Measurements from ENCODE around the gene YJU2.
A peak's percentile ranks its signal among the peaks of the same experiment; 100 is the strongest.
"Not testable (repeated sequence)": the region's sequence is repeated elsewhere in the genome, so short reads cannot be mapped to it uniquely, and the experiment has no call there.

Gene YJU2

GRCh38 chr19:4229179-4229931 lies 17.5 kb upstream of the YJU2 start, which contains the start of gene EBI3:
Gene EBI3, plus strand, starts transcription at chr19:4229523. Its CDS starts 28 bp downstream, at chr19:4229551.
- peak; percentile 62 to 70 for DNase-seq

GRCh38 chr19:4230237-4230636 lies 16.6 kb upstream of the YJU2 start:
- not testable (repeated sequence) for DNase-seq

- not testable (repeated sequence) for DNase-seq
Measured at GRCh38 chr19:4231521-4231920, 15.4 kb upstream of the YJU2 start.

GRCh38 chr19:4232139-4232538 lies 14.7 kb upstream of the YJU2 start:
- DNase-seq = not testable (repeated sequence)

- DNase-seq = no peak
Measured at GRCh38 chr19:4232614-4233281, 14.1 kb upstream of the YJU2 start.

GRCh38 chr19:4233282-4233853 lies 13.5 kb upstream of the YJU2 start:
- peak; percentile 80 to 87 for DNase-seq

- no peak for DNase-seq
Measured at GRCh38 chr19:4234142-4234861, 12.6 kb upstream of the YJU2 start.

- no peak for DNase-seq
Measured at GRCh38 chr19:4234862-4235201, 12.0 kb upstream of the YJU2 start.

- DNase-seq = not testable (repeated sequence)
Measured at GRCh38 chr19:4237510-4237909, 9.4 kb upstream of the YJU2 start.

GRCh38 chr19:4238831-4239230 lies 8.0 kb upstream of the YJU2 start:
- DNase-seq = no peak

- DNase-seq = no peak
Measured at GRCh38 chr19:4241824-4242430, 5.0 kb upstream of the YJU2 start.

GRCh38 chr19:4245938-4246337 lies 942 bp upstream of the YJU2 start:
- DNase-seq = not testable (repeated sequence)

GRCh38 chr19:4256563-4256962 lies 9.7 kb downstream of the YJU2 start:
- no peak for DNase-seq

- no peak for DNase-seq
Measured at GRCh38 chr19:4257025-4257424, 10.1 kb downstream of the YJU2 start.

- DNase-seq = no peak
Measured at GRCh38 chr19:4258181-4258580, 11.3 kb downstream of the YJU2 start.

GRCh38 chr19:4260613-4261191 lies 13.8 kb downstream of the YJU2 start:
- no peak for DNase-seq

GRCh38 chr19:4264812-4265211 lies 17.9 kb downstream of the YJU2 start:
- no peak for DNase-seq

GRCh38 chr19:4266253-4267000 lies 19.5 kb downstream of the YJU2 start:
- no peak for DNase-seq

- peak; percentile 74 for DNase-seq
Measured at GRCh38 chr19:4267101-4267900, 20.4 kb downstream of the YJU2 start.

GRCh38 chr19:4267901-4268815 lies 21.3 kb downstream of the YJU2 start:
- DNase-seq = no peak

Measured in stimulated activated CD4-positive, alpha-beta T cell treated with anti-CD3 and anti-CD28 coated beads, Interleukin-2, amount 100 ng/mL, for 24 hours (primary cell).